GM19240 (cell line): Measurements from ENCODE around the gene PLVAP.
"Not testable (repeated sequence)": the region's sequence is repeated elsewhere in the genome, so short reads cannot be mapped to it uniquely, and the experiment has no call there.

ENCODE experiments used
- DNase-seq: peaks from one replicate; pipeline ENCODE4 v3.0.0; 2011; ENCODE audit warnings: low spot score; ENCODE audit not compliant: insufficient read length

Gene PLVAP

DNA sequence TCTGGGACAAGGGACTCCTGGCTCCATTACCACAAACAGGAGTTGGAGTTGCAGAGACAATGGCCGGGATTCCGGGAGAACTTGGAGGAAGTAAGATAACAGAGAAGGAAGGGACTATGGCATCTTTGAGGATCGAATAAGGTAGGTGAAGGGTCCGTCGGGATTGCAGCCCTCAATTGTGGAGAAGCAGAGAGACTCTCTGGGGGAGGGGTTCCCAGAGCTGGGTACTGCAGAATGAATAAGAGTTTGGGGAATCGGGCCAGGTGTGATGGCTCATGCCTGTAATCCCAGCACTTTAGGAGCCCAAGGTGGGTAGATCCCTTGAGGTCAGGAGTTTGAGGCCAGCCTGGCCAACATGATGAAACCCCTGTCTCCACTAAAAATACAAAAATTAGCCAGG, 24.5 kb upstream of the PLVAP start:
- DNase-seq, result no peak

DNA sequence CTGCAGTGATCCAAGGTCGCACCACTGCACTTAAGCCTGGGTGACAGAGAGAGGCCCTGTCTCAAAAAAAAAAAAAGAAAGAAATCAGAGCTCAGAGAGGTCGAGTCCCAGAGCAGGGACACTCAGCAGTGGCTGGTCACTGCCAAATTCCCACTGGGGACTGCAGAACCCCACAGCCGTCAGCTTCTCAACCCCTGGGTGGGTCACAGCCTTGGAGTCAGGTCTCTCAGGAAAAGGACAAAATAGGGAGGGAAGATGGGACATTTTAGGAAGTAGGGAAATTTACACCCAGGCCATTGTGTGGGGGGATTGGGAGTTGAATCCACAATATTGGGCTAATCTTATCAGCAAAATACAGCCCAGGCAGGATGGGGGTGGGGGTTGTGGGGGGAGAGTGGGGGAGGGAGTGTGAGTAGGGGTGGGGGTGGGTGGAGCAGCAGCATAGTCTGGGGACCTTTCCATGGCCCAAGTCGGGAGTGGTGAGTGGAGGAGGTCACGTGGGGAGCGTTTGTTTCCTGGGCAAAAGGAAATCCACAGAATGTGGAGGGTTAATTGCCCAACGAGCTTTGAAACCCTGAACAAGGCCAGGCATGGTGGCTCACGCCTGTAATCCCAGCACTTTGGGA, 21.9 kb upstream of the PLVAP start:
- DNase-seq, result no peak

DNA sequence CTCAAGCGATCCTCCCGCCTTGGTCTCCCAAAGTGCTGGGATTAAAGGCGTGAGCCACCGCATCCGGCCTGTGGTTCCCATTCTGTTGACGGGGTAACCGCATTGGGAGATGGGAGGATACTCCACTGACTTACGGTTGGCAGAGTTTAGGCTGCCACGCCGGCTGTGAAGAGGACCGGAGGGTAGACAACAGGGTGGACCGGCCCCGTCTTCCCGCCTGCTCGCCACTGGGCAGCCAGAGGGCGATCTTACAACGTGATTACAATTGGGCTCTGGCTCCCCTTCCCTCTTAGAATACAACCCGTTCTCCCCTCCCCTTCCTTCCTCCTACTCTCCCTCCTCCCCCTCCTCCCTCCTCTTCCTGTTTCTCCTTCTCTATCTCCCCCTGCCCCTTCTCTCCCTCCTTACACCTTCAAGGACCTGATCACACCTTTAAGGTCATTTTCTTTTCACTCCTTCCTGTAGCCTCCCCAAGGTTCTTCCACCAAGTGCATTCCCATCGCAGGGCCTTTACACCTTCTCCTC, 17.8 kb upstream of the PLVAP start:
- no peak for DNase-seq

DNA sequence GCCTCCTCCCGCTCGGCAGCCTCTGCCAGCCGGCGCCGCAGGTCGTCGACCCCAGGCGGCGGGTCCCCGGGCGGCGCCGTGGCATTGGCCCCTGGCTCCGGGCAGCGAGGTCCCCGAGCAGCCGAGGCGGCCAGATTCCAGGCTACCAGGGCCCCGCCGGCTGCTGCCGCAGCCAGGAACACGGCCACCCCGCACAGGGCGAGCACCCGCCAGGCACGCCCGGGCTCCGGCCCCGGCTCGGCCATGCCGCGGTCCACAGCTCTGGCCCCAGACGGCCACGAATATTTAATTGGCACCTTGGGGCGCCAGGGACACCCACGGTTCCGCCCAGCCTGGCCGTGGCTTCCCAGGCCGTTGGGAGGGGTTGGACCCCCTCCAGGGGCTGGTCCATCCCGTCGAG, 16.8 kb upstream of the PLVAP start, which contains the start of gene CCDC194:
TSS of gene CCDC194 (minus strand) at position 283 of the 400 bp plus-strand sequence. CDS start at position 245, 38 bp downstream.
- DNase-seq, result no peak

DNA sequence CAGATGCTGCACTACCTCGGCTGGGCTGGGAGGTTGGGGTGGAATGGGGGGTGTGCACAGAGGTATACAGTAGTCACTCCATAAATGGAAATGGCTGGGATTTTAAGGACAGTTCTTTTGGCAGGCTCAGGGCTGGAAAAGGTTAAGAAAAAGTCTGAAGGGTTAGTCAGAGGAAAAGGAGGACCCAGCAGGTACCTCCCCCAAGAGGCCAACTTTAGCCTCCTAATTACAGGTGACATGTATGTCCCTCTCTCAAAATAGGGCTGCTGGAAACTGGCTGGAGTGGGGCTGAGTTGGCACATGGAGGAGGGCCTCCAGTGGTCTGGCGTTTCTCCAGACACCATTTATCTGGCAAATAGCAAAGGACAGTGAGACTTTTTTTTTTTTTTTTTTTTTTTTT, 15.9 kb upstream of the PLVAP start:
- no peak for DNase-seq

DNA sequence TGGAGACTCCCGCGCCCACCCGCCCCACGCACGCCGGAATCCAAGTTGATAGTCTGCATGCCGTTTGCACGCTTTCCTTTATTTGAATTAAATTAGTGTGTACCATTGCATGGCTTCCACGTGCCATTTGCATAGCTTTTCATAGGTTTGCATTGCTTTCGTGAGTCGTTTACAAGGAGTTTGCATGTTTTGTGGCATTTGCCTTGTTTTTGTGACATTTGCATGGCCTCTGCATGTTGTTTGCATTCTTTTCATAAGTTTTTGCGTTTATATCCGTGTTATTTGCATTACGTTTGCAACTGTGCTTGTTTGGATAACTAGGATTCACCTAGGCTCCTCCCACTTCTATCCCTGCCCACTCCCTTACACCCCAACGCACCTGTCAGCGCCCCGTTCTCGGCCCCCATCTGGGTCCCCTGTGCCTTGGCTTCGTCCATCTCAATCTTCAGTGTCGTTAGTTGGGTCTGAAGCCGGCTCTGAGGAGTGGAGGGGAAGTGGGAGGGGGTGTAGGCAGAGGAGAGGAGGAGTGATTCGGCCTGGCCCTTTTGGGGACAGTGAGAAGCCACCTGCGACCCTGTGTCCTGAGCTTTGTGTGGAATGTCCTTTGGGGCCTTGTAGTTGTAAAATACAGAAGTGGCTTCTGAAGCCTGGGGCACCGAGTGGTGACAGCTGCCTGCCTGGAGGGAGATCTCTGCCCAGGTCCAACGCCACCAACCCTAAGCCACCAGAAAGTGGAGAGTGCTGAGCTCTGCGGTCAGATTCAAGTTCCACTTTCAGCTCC, 14.4 kb upstream of the PLVAP start:
- no peak for DNase-seq

DNA sequence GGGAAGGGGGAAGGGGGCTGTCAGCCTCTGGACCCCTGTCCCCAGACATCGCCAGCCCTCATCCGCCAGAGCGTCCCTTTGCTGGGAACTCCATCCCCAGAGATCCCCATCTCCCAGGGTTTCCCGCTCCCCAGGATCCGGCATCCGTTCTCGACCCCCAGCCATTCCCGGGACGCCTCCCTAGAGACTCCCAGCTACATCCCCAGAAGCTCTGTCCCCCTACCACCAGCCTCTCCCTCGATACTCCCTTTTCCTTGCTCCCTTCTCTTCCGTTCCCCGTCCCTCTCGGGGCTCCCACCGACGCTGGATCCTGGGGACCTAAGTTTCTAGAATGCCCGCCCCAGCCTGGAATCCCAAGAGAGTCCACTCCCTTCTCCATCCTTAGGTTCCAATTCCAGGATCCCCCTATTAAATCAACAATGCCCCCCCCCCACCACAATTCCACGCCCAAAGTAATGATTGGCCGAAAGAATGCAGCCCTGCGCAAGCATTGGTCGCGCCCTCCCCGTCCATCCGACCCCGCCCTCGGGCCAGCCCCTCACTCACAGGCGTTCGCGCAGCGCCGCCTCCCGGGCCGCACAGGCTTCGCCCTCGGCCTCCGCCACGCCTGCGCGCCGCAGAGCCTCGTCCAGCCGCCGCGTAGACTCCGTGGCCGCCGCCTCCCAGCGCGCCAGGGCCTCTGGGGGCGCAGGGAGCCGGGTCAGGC, 13.7 kb upstream of the PLVAP start:
- peak; percentile 96 for DNase-seq

DNA sequence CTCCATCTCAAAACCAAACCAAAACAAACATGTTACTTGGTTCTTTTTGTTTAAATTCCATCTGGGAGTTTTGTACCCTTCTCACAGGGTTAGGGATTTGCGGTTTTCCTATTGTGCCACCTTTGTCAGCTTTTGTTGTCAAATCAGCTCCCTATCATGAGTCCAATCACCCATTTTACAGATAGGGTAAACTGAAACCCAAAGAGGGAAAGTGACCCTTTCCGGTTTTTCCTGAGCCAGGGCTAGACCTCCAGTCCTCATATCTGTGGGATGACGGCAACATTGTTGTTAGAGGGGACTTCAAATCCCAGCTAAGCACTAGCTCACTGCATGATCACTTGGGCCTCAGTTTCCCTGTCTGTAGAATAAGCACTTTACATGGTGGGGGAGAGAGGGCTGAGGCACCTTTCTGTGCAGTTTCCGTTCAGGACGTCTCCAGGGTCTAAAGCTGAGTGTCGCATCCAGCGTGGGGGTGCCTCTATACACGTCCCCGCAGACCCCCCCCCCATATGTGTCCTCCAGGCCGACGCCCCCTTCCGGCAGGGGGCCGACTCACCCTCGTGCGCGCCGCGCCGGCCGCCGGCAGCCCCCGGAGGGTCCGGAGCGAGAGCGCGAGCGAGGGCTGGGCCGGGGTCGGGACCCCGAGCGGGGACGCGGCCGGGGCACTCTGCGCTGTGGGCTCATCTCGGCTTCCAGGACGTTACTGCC, 13.0 kb upstream of the PLVAP start:
- no peak for DNase-seq

DNA sequence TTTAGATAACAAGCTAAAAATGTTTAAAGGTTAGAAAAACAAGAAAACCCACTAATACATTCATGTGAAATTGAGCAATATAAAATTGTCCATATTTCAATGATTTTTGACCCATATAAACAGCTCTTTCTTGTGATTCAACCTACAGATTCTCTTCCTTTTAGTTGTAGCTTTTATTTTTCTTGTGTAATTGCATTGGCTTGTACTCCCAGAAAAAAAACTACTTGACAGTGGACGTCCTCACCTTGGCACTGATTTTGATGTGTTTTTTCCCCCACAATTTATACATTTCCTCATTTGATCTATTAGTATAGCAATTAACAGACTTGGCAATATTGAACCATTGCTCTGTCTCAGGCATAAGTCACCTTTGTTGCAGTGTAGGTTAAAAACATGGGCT, 12.1 kb upstream of the PLVAP start:
- DNase-seq, result no peak

DNA sequence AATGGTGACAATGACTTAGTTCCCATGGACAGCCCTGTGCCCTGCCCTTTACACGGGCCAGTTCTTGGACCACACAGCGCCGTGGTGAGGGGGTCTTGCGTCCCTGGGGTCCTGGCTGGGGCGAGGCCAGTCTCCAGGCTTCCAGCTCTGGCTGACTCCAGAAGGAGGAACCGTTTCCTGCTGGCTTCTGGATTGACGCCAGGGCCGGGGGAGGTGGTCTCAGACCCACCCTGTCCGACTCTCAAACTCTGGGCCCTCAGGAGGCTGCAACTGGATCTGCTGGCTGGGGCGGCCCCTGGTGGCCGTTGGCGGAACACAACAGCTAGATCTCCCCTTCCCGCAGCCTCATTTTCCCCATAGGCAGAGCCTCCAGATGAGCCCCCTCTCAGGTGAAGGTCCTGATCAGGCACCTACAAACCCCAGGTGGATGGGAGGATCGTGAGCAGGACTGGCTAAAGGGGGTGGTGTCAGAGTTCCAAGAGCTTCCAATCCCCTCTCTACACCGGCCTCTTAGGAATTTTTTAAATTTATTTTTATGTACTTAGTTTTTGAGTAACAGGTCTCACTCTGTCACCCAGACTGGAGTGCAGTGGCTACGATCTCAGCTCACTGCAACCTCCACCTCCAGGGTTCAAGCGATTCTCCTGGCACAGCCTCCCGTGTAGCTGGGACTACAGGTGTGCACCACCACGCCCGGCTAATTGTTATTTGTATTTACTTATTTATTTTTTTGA, 8.9 kb upstream of the PLVAP start:
- DNase-seq, result no peak

DNA sequence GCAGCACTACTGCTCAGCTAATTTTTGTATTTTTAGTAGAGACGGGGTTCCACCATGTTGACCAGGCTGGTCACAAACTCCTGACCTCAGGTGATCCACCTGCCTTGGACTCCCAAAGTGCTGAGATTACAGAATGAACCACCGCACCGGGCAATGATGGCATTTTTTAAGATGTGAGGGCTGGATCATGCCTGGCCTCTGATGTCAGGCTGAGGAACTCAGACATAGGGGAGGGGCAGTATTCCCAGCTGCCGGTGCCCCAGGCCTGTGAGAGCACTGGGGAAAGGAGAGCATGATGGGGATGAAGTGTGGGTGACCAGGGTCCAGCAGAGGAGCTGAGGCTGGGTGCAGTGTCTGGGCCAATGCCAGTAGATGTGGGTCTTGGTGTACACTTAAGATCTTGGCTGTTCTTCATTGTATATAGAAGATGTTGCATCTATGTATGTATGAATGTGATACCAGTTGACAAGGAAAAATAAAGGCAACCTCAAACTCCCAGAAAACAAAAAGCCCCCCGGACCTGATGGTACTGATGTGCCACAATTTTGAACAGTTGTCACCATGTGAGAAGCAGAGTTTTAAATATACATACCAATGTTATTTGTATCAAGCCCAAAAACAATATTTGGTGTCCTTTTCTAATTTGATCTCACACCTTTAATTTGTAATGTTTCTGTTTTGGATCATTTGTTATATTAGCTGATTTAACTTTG, 3.4 kb upstream of the PLVAP start:
- no peak for DNase-seq

DNA sequence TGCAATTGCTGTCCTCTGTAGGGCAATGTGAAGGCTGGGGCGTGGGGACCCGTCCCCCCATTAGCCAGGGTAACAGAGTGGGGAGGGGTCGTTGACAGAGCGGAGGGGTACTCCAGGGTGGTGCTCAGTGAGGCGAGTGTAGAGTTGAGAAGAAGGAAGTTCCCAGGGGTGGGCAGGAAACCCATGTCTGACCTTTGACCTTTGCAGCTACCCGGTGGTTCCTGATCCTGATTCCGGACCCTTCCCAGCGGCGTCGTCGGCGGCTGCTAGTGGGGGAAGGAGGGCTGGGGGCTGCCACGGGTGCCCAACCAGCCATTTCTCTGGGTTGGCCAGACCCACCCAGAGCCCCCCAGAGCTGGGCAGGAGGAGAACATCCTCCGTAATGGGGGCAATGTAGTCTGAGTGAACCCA, 2.1 kb upstream of the PLVAP start:
- DNase-seq, result no peak

DNA sequence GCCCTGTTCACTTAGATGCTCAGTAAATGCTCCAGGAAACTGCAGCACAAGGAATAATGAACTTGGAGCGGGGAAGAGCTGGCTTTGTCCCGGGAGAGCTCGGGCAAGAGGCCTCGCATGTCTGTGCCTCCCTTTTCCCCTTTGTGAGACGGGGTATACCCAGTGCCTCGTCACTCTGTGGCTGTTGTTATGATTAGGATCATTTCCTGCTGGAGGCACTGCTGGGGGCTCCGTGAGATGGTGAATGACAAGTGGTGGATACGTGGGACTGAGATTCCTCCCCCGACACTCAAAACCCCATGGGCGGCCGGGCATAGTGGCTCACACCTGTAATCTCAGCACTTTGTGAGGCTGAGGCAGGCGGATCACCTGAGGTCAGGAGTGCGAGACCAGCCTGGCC, 1.1 kb upstream of the PLVAP start:
- DNase-seq, result no peak

DNA sequence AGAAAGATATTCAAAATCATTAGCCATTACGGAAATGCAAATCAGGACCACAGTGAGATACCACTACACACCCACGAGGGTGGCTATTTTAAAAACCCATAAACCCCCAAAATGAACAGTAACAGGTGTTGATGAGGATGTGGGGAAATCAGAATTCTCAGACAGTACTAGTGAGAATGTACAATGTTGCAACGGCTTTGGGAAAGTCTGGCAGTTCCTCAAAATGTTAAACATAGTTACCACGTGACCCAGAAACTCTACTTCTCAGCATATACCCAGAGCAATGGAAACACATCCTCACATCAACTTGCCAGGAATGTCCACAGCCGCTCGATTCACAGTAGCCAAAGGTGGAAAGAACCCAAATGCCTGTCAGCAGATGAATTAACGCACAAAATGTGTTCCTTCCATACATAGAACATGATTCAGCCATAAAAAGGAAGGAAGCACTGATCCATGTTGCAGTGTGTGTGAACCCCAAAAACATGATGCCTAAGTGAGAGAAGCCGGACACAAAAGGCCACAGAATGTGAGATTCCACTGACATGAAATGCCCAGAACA, 7.0 kb downstream of the PLVAP start:
- no peak for DNase-seq

DNA sequence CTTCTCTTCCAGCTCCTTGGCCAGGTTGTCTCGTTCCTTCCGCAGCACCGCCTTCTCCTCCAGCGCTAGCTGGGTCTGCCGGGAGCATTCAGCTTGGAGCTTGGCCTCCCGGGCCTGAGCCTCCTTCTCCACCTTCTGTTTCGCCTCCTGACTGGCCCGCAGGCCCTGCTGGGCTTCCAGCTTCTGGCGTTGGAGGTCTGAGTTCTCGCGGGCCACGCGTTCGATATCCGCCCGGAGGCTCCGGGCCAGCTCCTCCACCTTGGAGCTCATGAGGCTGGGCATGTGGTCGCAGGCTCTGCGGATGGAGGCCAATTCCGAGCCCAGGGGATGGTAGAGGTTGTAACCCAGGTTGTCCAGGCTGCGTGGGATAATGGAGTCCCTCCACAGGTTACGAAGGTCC, 11.8 kb downstream of the PLVAP start:
- DNase-seq, result no peak

DNA sequence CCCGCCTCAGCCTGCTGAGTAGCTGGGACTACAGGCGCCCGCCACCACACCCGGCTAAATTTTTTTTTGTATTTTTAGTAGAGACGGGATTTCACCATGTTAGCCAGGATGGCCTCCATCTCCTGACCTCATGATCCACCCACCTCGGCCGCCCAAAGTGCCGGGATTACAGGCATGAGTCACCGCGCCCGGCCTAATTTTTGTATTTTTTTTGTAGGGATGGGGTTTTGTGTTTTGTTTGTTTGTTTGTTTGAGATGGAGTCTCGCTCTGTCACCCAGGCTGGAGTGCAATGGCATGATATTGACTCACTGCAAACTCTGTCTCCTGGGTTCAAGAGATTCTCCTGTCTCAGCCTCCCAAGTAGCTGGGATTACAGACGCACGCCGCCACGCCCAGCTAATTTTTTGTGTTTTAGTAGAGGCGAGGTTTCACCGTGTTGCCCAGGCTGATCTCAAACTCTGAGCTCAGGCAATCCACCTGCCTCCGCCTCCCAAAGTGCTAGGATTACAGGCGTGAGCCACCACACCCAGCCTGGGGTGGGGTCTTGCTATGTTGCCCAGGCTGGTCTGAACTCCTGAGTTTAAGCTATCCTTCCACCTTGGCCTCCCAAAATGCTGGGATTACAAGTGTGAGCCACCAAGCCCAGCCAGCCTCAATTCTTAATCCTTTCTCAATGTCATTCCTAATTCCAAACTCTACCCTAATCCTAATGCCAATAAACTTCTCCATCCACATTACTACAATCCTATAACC, 13.1 kb downstream of the PLVAP start:
- not testable (repeated sequence) for DNase-seq

DNA sequence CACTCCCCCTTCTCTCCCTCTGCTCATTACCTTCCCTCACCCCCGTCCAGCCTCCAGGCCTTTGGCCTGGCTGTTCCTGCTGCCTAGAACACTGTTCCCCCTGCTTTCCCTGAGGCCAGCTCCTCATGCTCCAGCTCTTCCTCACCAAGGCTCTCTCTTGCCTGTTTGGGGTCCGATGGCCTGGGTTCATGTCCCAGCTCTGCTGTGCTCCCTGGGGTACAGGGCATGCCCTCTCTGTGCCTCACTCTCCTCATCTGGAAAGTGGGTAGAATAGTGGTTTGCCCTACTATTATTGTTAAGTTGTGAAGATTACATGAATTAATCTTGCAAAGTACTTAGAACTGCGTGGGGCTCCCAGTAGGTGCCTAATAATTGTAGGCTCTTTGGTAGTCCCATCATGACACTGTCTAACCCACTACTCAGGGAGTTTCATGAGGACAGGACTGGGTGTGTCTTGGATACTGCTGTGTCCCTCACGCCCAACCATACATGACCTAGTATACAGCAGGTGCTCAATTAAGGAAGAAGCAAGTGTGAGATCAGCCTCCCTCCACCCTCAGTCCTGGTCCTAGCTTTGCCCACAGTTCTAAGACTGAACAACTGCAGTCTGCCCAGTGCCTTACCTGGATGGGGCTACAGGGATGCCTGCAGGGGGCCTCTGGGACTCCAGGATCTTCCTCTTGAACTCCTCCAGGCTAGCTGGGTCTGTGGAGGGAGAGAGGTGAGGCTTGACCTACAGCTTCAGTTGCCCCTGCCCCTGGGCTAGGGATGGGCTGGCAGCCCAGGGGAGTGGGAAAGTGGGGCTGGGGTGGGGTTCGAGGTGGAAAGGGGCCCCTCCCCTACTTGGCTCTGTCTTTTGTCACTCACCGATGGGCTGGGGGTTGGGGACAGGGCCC, 17.0 kb downstream of the PLVAP start:
- DNase-seq, result no peak

DNA sequence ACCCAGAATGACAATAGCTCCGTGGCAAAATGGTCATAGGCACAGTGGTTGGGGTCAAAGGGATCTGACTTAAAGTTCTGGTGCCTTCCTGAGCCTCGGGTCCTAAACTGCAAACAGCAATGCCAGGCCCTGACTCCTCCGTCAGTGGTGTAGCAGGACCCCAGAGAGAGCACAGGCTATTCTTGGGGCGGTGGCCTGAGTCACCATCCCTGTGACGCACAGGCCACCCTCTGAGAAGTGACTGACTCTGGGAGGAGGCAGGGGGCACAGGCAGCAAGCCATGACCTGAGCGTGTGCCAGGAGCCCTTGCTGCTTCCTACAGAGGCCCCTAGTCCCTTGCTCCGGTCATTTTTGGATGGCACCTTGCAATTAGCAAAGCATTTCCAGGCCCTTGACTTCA, 18.7 kb downstream of the PLVAP start:
- DNase-seq, result no peak
